ENCODE measurements around the gene SERPINB1. TPM values are rescaled to one million over a fixed set of nuclear protein-coding genes. Genes with fewer than 3 reads are reported as not detected.

Gene SERPINB1
- total RNA-seq, 3 donors from 2014 or later: 66.7 to 187 (median 132) TPM

GRCh38 chr6:2794171-2794730, 47.4 kb downstream of the SERPINB1 start:
- DNase-seq: no peak
- intact Hi-C loops (cut with DNase I, micrococcal nuclease): loop anchor here in 1 of 2 donors (5.0 kb wide), 2 partner anchors 48 to 138 kb away; partner anchors contain the start of gene SERPINB1
- Histone ChIP-seq H3K9me3 (no peaks in the 10 kb centered on the region), H3K4me3 (no peak overlapping the region), H3K36me3 (ENCODE audit: low read depth) (no peaks in the 10 kb centered on the region), H3K4me1 (ENCODE audit: low read depth) (peaks cover 6% of the 10 kb centered on the region)
- ATAC-seq: no peak
- TF ChIP-seq, protein P1, sequence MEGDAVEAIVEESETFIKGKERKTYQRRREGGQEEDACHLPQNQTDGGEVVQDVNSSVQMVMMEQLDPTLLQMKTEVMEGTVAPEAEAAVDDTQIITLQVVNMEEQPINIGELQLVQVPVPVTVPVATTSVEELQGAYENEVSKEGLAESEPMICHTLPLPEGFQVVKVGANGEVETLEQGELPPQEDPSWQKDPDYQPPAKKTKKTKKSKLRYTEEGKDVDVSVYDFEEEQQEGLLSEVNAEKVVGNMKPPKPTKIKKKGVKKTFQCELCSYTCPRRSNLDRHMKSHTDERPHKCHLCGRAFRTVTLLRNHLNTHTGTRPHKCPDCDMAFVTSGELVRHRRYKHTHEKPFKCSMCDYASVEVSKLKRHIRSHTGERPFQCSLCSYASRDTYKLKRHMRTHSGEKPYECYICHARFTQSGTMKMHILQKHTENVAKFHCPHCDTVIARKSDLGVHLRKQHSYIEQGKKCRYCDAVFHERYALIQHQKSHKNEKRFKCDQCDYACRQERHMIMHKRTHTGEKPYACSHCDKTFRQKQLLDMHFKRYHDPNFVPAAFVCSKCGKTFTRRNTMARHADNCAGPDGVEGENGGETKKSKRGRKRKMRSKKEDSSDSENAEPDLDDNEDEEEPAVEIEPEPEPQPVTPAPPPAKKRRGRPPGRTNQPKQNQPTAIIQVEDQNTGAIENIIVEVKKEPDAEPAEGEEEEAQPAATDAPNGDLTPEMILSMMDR (IDR thresholded peaks at IDR 0.05): no peak

GRCh38 chr6:2793534-2794151, 48.0 kb downstream of the SERPINB1 start:
- Histone ChIP-seq H3K36me3 (ENCODE audit: low read depth) (no peaks in the 10 kb centered on the region), H3K9me3 (no peaks in the 10 kb centered on the region), H3K4me3 (no peak overlapping the region), H3K4me1 (ENCODE audit: low read depth) (peaks cover 6% of the 10 kb centered on the region)
- peak; percentile 78 for ATAC-seq
- peak in 1 of 3 donors; percentile 38 for DNase-seq
- intact Hi-C loops (cut with DNase I, micrococcal nuclease): loop anchor here in 1 of 2 donors (5.0 kb wide), 2 partner anchors 49 to 139 kb away; partner anchors contain the start of gene SERPINB1
- TF ChIP-seq, protein P1 (IDR thresholded peaks at IDR 0.05): no peak

DNA sequence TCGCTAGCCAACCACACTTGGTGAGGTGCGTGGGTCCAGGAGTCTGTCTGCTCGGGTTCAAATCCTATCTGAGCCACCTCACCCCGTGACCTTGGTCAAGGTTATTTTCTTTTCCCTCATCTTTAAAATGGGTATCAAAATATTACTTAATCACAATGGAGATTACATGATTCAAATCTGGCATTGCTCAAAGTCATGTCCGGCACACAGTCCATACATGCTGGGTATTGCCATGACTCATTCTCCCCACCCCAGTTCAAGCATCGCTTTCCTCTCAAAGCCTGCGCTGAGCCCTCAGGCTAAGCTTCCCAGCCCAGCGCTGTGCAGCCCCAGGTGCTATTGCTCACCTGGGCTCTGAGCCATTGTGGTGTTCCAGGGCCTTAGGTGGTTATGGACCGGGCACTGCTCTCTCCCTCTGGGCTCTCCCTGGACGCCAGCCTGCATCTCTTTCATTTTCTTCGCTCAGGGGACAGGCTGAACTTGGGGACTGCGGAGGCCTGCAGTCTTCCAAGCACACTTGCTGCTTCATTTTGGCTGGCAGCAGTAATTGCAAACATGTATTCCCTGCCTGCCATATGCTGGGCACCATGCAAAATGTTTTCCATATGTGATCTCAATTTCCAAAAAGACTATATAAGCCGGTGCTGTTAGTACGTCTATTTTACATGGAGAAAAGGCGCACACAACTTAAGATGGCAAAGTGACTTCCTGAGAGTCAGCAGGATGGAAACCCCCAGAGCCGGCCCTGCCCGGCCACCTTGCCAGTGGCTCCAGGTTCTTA, 49.1 kb downstream of the SERPINB1 start:
- Histone ChIP-seq H3K36me3 (ENCODE audit: low read depth) (no peaks in the 10 kb centered on the region), H3K4me3 (no peak overlapping the region), H3K4me1 (ENCODE audit: low read depth) (peaks cover 6% of the 10 kb centered on the region), H3K9me3 (no peaks in the 10 kb centered on the region)
- intact Hi-C loops (cut with DNase I, micrococcal nuclease): loop anchor here in 1 of 2 donors (5.0 kb wide), 2 partner anchors 50 to 140 kb away; partner anchors contain the start of gene SERPINB1
- TF ChIP-seq, protein P1 (IDR thresholded peaks at IDR 0.05): no peak
- peak; percentile 12 for ATAC-seq
- DNase-seq: no peak

- no peak for ATAC-seq
- intact Hi-C loops (cut with DNase I, micrococcal nuclease): loop anchor here in 1 of 2 donors (5.0 kb wide), 2 partner anchors 51 to 141 kb away; partner anchors contain the start of gene SERPINB1
- TF ChIP-seq, protein P1 (IDR thresholded peaks at IDR 0.05): no peak
Observed at GRCh38 chr6:2791450-2791974, 50.2 kb downstream of the SERPINB1 start.

More at GRCh38 chr6:2791450-2791974, 50.2 kb downstream of the SERPINB1 start:
- no peaks in the 10 kb centered on the region for H3K9me3 ChIP-seq
- no peak for DNase-seq
- no peak overlapping the region for H3K4me3 ChIP-seq
- peaks cover 6% of the 10 kb centered on the region for H3K4me1 ChIP-seq (ENCODE audit: low read depth)
- H3K36me3 ChIP-seq (ENCODE audit: low read depth): no peaks in the 10 kb centered on the region

Measured in mucosa of descending colon (tissue), 3 donors.